HG03066 (cell line): ENCODE data around the gene IKZF4.
A peak's percentile ranks its signal among the peaks of the same experiment; 100 is the strongest.
"Not testable (repeated sequence)": the region's sequence is repeated elsewhere in the genome, so short reads cannot be mapped to it uniquely, and the experiment has no call there.

Experiments
- ATAC-seq: cut with Tn5 transposase; IDR thresholded peaks from one replicate; pipeline ENCODE4 v1.9.1; 2021; ENCODE audit warnings: low read depth; ENCODE audit not compliant: unreplicated experiment

IKZF4 gene

GRCh38 chr12:56020423-56021184 lies at the start of gene IKZF4:
Gene IKZF4, plus strand, starts transcription at chr12:56021043. Its CDS starts 451 bp downstream, at chr12:56021494.
- ATAC-seq, result no peak

- ATAC-seq, result no peak
Observed at GRCh38 chr12:55972042-55972441, 48.8 kb upstream of the IKZF4 start.

GRCh38 chr12:55972456-55972855 lies 48.4 kb upstream of the IKZF4 start:
- no peak for ATAC-seq

GRCh38 chr12:55972911-55973598 lies 47.8 kb upstream of the IKZF4 start:
- ATAC-seq, result no peak

- peak; percentile 93 for ATAC-seq
Observed at GRCh38 chr12:55973599-55974307, 47.1 kb upstream of the IKZF4 start, which contains the start of gene RAB5B. Gene RAB5B, plus strand, starts transcription at chr12:55974078. Its CDS starts 12,883 bp downstream, at chr12:55986961.

GRCh38 chr12:55974308-55974730 lies 46.5 kb upstream of the IKZF4 start:
- ATAC-seq, result peak; percentile 19

GRCh38 chr12:55978393-55978792 lies 42.5 kb upstream of the IKZF4 start:
- no peak for ATAC-seq

- no peak for ATAC-seq
Observed at GRCh38 chr12:55979069-55979468, 41.8 kb upstream of the IKZF4 start.

- not testable (repeated sequence) for ATAC-seq
Observed at GRCh38 chr12:55981882-55982281, 39.0 kb upstream of the IKZF4 start.

- peak; percentile 97 for ATAC-seq
Observed at GRCh38 chr12:55982319-55982936, 38.4 kb upstream of the IKZF4 start.

- no peak for ATAC-seq
Observed at GRCh38 chr12:55983232-55983842, 37.5 kb upstream of the IKZF4 start.

- no peak for ATAC-seq
Observed at GRCh38 chr12:55984861-55985260, 36.0 kb upstream of the IKZF4 start.

- ATAC-seq, result no peak
Observed at GRCh38 chr12:55985341-55985740, 35.5 kb upstream of the IKZF4 start.

GRCh38 chr12:55985976-55986375 lies 34.9 kb upstream of the IKZF4 start:
- ATAC-seq, result not testable (repeated sequence)

GRCh38 chr12:55991110-55991509 lies 29.7 kb upstream of the IKZF4 start:
- ATAC-seq, result no peak

- no peak for ATAC-seq
Observed at GRCh38 chr12:55993230-55993853, 27.5 kb upstream of the IKZF4 start.

GRCh38 chr12:55995366-55995765 lies 25.5 kb upstream of the IKZF4 start:
- no peak for ATAC-seq

- ATAC-seq, result no peak
Observed at GRCh38 chr12:55996201-55996714, 24.6 kb upstream of the IKZF4 start.

- peak; percentile 96 for ATAC-seq
Observed at GRCh38 chr12:55996715-55997534, 23.9 kb upstream of the IKZF4 start, which contains the start of gene SUOX. Gene SUOX, plus strand, starts transcription at chr12:55997276. Its CDS starts 4,946 bp downstream, at chr12:56002222.
